GM12892 (cell line): ENCODE results near the gene VSTM2B.

Source experiments
- POLR2A ChIP-seq: IDR thresholded peaks from 2 replicates; pipeline ENCODE4 v1.6.1; 2011; ENCODE audit warnings: low read depth, low read length, control low read depth
- POLR2AphosphoS5 ChIP-seq: IDR thresholded peaks from 2 replicates; pipeline ENCODE4 v1.6.1; 2011; ENCODE audit warnings: low read depth, low read length, control low read depth
- TAF1 ChIP-seq: IDR thresholded peaks from 2 replicates; pipeline ENCODE4 v1.6.1; 2011; ENCODE audit warnings: low read depth, mild to moderate bottlenecking, control low read depth, low read length, borderline replicate concordance

DNA sequence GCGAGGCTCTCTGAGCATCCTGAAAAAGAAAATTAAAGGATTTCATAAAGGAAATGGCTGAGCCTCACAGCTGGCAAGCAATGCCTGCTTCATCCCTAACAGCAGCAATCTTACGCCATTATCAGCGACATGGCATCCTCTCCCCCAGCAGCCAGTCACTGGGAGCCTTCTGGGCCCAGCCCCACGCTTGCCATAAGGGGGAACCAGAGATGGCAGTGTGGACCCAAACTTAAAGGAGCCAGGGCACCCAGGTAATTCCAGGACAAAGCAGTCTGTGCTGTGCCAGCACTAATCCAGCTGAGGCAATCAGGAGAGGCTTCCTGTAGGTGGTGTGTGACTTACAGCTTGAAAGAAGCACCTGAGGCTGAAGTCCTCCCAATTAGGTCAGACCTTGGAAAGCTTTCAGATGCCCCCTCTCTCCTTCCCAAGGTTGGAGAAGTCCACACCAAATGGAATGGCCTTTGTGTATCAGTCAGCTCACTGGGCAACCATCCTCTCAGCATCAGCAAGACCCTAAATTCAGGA, 10.3 kb downstream of the VSTM2B start:
- TF ChIP-seq POLR2A (no peak), POLR2AphosphoS5 (no peak), TAF1 (no peak)
